Thyroid gland (tissue), 4 donors: ENCODE data around the gene FAM171A1. TPM values are rescaled to one million over a fixed set of nuclear protein-coding genes. Genes with fewer than 3 reads are reported as not detected.
"Not testable (repeated sequence)": the region's sequence is repeated elsewhere in the genome, so short reads cannot be mapped to it uniquely, and the experiment has no call there.

ENCODE experiments used
- DNase-seq, 2 donors: peaks; one replicate each; pipeline ENCODE4 v3.0.0-alpha.2; 2019
- H3K27ac ChIP-seq, 3 donors: fragments of 200-600 bp; sonication (generic); 1 replicate in 2 of 3; 2 replicates in 1 of 3; pipeline ENCODE4 v1.5.1; 2016 to 2019; ENCODE audit warnings: mild to moderate bottlenecking in 1 of 3, moderate library complexity in 1 of 3
- H3K27me3 ChIP-seq: fragments of 200-600 bp; sonication (generic); one replicate; pipeline ENCODE4 v1.5.1; 2019
- H3K36me3 ChIP-seq, 2 donors: fragments of 200-600 bp; sonication (generic); one replicate each; pipeline ENCODE4 v1.5.1; 2016 to 2019
- H3K4me1 ChIP-seq, 2 donors: fragments of 200-600 bp; sonication (generic); one replicate each; pipeline ENCODE4 v1.5.1; 2017 to 2019
- H3K4me3 ChIP-seq, 3 donors: fragments of 200-600 bp; sonication (generic); replicated peaks in 1 of 3; 1 replicate in 2 of 3; 2 replicates in 1 of 3; pipeline ENCODE4 v1.5.1; 2016; ENCODE audit warnings: mild to moderate bottlenecking in 1 of 3
- H3K9me3 ChIP-seq: fragments of 200-600 bp; sonication (generic); one replicate; pipeline ENCODE4 v1.5.1; 2017
- POLR2A ChIP-seq, 2 donors: fragments of 450-650 bp; IDR thresholded peaks; one replicate each; pipeline ENCODE4 v1.6.1; 2017; ENCODE audit warnings: antibody characterized with exemption in 2 of 2, mild to moderate bottlenecking in 2 of 2, moderate library complexity in 1 of 2
- WGBS, 2 donors: methylation state at CpG; one replicate each; pipeline ENCODE4 v1.1.5; 2017; 5-methylcytosine and 5-hydroxymethylcytosine counted together
- intact Hi-C: fragments of 100-400 bp; cut with DNase I; formaldehyde crosslinking; loops from one replicate; pipeline ENCODE4 v1.15.1; 2023
- total RNA-seq, 4 donors: library from RNA; depleted of rRNA; stranded (reverse); fragments of >200 nt; gene quantifications; one replicate each; pipeline ENCODE4 v1.2.3, GENCODE V29; 2016
- TF ChIP-seq, protein P1 (sequence below), 6 experiments: fragments of 200-600 bp in 3 of 6; fragments of 450-650 bp in 3 of 6; sonication (generic) in 3 of 6; IDR thresholded peaks; one replicate each; pipeline ENCODE4 v1.5.1; 2016 to 2019; ENCODE audit warnings: antibody characterized with exemption in 6 of 6, mild to moderate bottlenecking in 2 of 6, inconsistent platforms in 1 of 6, moderate library complexity in 1 of 6

Gene FAM171A1
- total RNA-seq: 10 to 100 TPM; 10.2 to 14.9 (median 13.3) TPM

DNA sequence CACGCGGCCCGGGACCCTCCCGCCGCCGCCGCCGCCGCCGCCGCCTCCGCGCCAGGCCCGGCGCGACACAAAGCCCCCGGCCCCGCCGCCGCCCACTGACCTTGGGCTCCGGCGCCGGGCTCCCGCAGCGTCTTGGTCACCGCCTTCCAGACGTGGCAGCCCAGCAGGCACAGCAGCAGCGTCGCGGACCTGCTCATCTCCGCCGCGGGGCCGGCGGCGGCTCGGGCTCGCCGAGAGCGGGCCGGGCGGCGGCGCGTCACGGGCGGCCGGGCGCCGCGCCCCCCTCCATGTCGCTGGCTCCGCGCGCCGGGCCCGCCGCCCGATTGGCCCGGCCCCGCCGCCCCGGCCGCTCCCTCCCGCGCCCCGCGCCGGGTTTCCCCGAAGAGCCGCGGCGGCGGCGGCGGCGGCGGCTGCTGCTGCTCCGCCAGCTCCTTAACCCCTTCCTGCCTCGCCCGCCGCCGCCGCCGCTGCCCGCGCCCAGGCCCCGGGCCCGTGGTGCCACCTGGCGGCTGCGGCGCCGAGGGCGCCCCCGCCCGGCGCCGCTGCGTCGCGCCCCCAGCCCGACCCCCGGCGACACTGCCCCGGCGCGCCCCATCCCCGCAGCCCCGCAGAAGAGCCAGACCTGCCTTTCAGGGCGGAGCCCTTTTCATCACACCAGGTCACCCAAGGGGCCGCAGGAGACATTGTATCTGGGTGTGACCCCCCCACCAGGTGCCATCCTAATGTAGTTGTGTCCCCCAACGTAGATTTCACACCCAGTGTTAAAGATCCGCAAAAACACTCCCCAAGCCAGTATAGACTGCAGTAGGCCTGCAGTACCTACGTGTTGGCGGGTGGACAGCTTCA lies at the start of gene FAM171A1:
Gene FAM171A1, minus strand, starts transcription at position 434 of the 846 bp plus-strand sequence. Its CDS starts 237 bp downstream, at position 197.
- H3K4me1 ChIP-seq: peaks cover 5 to 6% of the 10 kb centered on the region in 2 donors
- H3K27me3 ChIP-seq: no peaks in the 10 kb centered on the region
- H3K4me3 ChIP-seq: peak within 1 kb of the TSS; percentile 23 to 58 (median 27)
- 23 to 44% methylated on average over 4 to 9 of the region's 115 CpGs for WGBS, 2 donors
- peak; percentile 59 to 61 for DNase-seq
- H3K9me3 ChIP-seq: no peaks in the 10 kb centered on the region
- H3K36me3 ChIP-seq: no peaks in the 10 kb centered on the region
- intact Hi-C loops: loop anchor here (5.0 kb wide), 1 partner anchor 159 kb away; no protein-coding TSS in a partner anchor
- H3K27ac ChIP-seq: peak within 1 kb of the TSS in 1 of 3 donors; percentile 65
- TF ChIP-seq, protein P1, sequence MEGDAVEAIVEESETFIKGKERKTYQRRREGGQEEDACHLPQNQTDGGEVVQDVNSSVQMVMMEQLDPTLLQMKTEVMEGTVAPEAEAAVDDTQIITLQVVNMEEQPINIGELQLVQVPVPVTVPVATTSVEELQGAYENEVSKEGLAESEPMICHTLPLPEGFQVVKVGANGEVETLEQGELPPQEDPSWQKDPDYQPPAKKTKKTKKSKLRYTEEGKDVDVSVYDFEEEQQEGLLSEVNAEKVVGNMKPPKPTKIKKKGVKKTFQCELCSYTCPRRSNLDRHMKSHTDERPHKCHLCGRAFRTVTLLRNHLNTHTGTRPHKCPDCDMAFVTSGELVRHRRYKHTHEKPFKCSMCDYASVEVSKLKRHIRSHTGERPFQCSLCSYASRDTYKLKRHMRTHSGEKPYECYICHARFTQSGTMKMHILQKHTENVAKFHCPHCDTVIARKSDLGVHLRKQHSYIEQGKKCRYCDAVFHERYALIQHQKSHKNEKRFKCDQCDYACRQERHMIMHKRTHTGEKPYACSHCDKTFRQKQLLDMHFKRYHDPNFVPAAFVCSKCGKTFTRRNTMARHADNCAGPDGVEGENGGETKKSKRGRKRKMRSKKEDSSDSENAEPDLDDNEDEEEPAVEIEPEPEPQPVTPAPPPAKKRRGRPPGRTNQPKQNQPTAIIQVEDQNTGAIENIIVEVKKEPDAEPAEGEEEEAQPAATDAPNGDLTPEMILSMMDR (IDR thresholded peaks at IDR 0.05): peak in 2 of 6 experiments; percentile 30 to 53
- TF ChIP-seq POLR2A (IDR thresholded peaks at IDR 0.05): no peak

DNA sequence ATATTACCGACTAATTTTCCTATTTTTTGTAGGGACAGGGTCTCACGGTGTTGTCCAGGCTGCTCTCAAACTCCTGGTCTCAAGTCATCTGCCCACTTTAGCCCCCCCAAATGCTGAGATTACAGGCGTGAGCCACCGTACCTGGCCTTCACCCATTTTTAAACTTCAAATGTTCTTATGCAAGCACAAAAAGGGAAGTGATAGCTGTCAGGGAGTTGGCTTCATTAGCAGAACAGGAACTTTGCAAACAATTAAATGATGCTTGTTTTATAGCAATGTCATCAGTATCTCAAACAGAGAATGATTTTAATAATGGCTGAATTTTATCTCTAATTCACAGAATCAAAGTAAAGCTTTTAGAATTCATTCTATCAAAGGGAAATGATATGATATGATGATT lies 49.8 kb upstream of the FAM171A1 start:
- DNase-seq: no peak
- WGBS, 2 donors: 79 to 84% methylated on average over 4 of the region's 4 CpGs
- H3K27me3 ChIP-seq: no peaks in the 10 kb centered on the region
- no peaks in the 10 kb centered on the region for H3K4me1 ChIP-seq
- TF ChIP-seq POLR2A (IDR thresholded peaks at IDR 0.05): no peak
- TF ChIP-seq, protein P1 (IDR thresholded peaks at IDR 0.05): no peak
- no peaks in the 10 kb centered on the region for H3K9me3 ChIP-seq
- H3K36me3 ChIP-seq: no peaks in the 10 kb centered on the region
- H3K27ac ChIP-seq: no peak overlapping the region
- intact Hi-C loops: no loop called here
- no peak overlapping the region for H3K4me3 ChIP-seq

DNA sequence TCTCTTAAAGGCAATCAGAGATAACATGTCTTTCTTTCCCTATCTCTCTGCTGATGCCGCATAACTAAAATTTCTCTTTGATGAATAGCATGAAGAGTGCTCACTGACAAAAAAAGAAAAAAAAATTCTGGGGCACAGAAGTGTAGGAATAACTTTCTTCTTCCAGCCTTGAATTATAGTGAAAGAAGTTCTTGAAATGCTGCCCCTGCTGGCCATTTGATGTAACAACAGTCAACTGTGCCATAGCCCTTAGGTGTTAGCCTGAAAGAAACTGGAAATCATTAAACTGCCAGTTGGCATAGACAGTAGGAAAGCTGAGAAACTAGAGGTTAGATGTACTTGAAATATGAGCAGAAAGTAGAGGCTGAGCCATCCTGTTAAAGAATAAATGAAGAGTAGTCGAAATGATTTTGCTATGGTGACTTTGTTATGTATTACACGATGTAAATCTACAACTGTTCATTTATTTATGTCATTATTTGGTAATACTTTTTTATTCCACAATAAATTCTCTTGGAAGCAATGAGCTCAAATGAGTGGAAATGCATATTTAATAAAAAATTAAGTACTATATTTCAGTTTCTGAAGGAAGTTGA lies 48.3 kb upstream of the FAM171A1 start:
- WGBS, 2 donors: 30 to 34% methylated on average over 3 of the region's 3 CpGs
- no peaks in the 10 kb centered on the region for H3K36me3 ChIP-seq
- intact Hi-C loops: no loop called here
- H3K27me3 ChIP-seq: no peaks in the 10 kb centered on the region
- DNase-seq: peak; percentile 29 to 46
- no peaks in the 10 kb centered on the region for H3K9me3 ChIP-seq
- H3K4me1 ChIP-seq: no peaks in the 10 kb centered on the region
- TF ChIP-seq, protein P1 (IDR thresholded peaks at IDR 0.05): peak; percentile 50 to 88 (median 64)
- no peak for TF ChIP-seq POLR2A (IDR thresholded peaks at IDR 0.05)
- H3K27ac ChIP-seq: no peak overlapping the region
- H3K4me3 ChIP-seq: no peak overlapping the region

DNA sequence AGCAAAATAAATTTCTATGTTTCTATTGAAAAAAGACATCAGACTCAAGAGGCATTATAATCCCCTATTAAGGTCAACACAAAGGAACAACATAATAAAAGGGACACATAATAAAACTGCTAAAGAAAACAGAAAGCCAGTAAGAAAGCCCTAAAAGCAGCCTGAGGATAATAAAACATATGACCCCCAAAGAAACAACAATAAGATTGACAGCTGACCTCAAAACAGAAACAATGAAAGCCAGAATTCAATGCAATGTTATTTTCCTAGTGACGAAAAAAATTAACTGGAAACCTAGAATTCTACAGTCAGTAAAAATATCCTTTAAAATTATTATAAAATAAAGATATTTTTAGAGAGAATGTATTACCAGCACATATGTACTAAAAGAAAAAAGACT lies 44.9 kb upstream of the FAM171A1 start:
- Histone ChIP-seq H3K27ac (no peak overlapping the region), H3K36me3 (no peaks in the 10 kb centered on the region), H3K9me3 (no peaks in the 10 kb centered on the region), H3K4me1 (no peaks in the 10 kb centered on the region), H3K4me3 (no peak overlapping the region), H3K27me3 (no peaks in the 10 kb centered on the region)
- 84 to 87% methylated on average over 1 of the region's 1 CpG for WGBS, 2 donors
- intact Hi-C loops: no loop called here
- TF ChIP-seq, protein P1 (IDR thresholded peaks at IDR 0.05): no peak
- no peak for TF ChIP-seq POLR2A (IDR thresholded peaks at IDR 0.05)
- DNase-seq: no peak

DNA sequence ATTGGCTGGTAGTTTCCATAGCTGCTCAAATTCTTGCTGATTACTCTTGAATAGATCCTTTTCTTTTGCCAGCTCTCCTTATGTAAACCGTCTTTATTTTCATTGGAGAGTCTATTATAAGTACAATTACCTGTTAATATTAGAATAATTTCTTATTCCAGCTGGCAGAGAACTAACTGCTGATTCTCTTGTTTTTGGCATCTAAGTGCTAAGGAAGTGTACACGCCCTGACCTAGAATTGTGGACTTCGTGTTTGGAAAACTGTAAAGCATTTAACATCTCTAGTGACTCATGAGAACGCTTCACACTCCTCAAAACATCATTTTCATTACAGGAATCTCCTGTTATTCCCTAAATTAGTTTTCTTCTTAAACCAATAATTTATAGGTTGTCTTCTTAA lies 39.9 kb upstream of the FAM171A1 start:
- Histone ChIP-seq H3K9me3 (no peaks in the 10 kb centered on the region), H3K4me1 (no peaks in the 10 kb centered on the region), H3K36me3 (no peaks in the 10 kb centered on the region), H3K4me3 (no peak overlapping the region), H3K27me3 (no peaks in the 10 kb centered on the region), H3K27ac (no peak overlapping the region)
- no peak for DNase-seq
- TF ChIP-seq POLR2A (IDR thresholded peaks at IDR 0.05): no peak
- TF ChIP-seq, protein P1 (IDR thresholded peaks at IDR 0.05): no peak
- WGBS, 2 donors: 67 to 74% methylated on average over 4 of the region's 4 CpGs
- intact Hi-C loops: no loop called here

DNA sequence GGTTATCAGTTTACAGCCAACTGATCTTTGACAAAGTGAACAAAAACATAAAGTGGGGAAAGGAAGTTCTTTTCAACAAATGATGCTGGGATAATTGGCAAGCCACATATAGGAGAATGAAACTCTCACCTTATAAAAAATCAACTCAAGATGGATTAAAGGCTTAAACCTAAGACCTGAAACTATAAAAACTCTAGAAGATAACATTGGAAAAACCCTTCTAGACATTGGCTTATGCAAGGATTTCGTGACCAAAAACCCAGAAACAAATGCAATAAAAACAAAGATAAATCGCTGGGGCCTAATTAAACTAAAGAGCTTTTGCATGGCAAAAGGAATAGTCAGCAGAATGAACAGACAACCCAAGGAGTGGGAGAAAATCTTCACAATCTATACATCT lies 38.3 kb upstream of the FAM171A1 start:
- H3K9me3 ChIP-seq, intact Hi-C loops, H3K4me3 ChIP-seq, H3K27me3 ChIP-seq, H3K4me1 ChIP-seq, H3K36me3 ChIP-seq, H3K27ac ChIP-seq, DNase-seq: not testable (repeated sequence)
- 76 to 82% methylated on average over 2 of the region's 2 CpGs for WGBS, 2 donors
